Activated T-cell treated with anti-CD3 and anti-CD28 coated beads for 24 hours (primary cell): ENCODE measurements around the gene ROBO4.

Experiments used
- DNase-seq: peaks from one replicate; pipeline ENCODE4 v3.0.0-alpha.2; 2020; ENCODE audit warnings: low read depth

ROBO4 gene

GRCh38 chr11:124889191-124890091 lies 8.2 kb downstream of the ROBO4 start:
- DNase-seq, result no peak

GRCh38 chr11:124887667-124888013 lies 10.0 kb downstream of the ROBO4 start:
- DNase-seq, result no peak

- DNase-seq, result no peak
These were observed 10.5 kb downstream of the ROBO4 start for GRCh38 chr11:124886978-124887666.

- no peak for DNase-seq
These were observed 11.2 kb downstream of the ROBO4 start for GRCh38 chr11:124886476-124886875.

- DNase-seq, result no peak
These were observed 12.7 kb downstream of the ROBO4 start for GRCh38 chr11:124884869-124885479.

- no peak for DNase-seq
These were observed 13.3 kb downstream of the ROBO4 start for GRCh38 chr11:124884340-124884739.

GRCh38 chr11:124882339-124883071 lies 15.2 kb downstream of the ROBO4 start:
- no peak for DNase-seq

- no peak for DNase-seq
These were observed 16.7 kb downstream of the ROBO4 start for GRCh38 chr11:124880958-124881357.

GRCh38 chr11:124880290-124880611 lies 17.4 kb downstream of the ROBO4 start:
- DNase-seq, result no peak

- DNase-seq, result no peak
These were observed 18.0 kb downstream of the ROBO4 start for GRCh38 chr11:124879493-124880289.

GRCh38 chr11:124878759-124879492 lies 18.7 kb downstream of the ROBO4 start:
- no peak for DNase-seq

GRCh38 chr11:124877910-124878758 lies 19.5 kb downstream of the ROBO4 start:
- no peak for DNase-seq

GRCh38 chr11:124877631-124877909 lies 20.1 kb downstream of the ROBO4 start:
- DNase-seq, result no peak

GRCh38 chr11:124876818-124877630 lies 20.6 kb downstream of the ROBO4 start:
- no peak for DNase-seq

- peak; percentile 77 for DNase-seq
These were observed 21.5 kb downstream of the ROBO4 start for GRCh38 chr11:124875943-124876817.

GRCh38 chr11:124875401-124875800 lies 22.3 kb downstream of the ROBO4 start:
- DNase-seq, result no peak

- no peak for DNase-seq
These were observed 23.0 kb downstream of the ROBO4 start for GRCh38 chr11:124874571-124875255.

GRCh38 chr11:124873951-124874350 lies 23.7 kb downstream of the ROBO4 start:
- no peak for DNase-seq
